ENCODE measurements around the gene ROPN1B. TPM values are rescaled to one million over a fixed set of nuclear protein-coding genes. Genes with fewer than 3 reads are reported as not detected.
"Not testable (repeated sequence)": the region's sequence is repeated elsewhere in the genome, so short reads cannot be mapped to it uniquely, and the experiment has no call there.

The ROPN1B gene
- total RNA-seq, 1 experiment from 2014 or later: not detected

DNA sequence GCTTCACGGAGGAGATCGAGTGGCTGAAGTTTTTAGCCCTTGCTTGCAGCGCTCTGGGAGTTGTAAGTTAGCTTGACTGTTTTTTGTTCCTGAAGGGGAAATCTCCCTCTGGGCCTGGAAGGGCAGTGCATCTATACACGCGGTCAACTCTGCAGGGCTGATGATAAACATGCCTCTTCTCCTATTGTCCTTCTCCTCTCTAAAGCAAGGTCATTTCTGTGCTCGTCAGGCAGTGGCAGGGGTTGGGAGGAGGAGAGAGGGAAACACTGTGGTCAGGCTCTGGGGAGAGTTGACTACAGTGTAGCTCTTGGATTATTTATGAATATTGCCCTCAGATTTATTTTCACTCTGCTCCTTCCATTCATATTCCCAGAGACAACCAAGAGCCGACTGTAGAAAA is 8.1 kb downstream of the ROPN1B start:
- not testable (repeated sequence) for H3K27ac ChIP-seq (ENCODE audit: low read length); H3K27me3 ChIP-seq (ENCODE audit: low read length); H3K9me2 ChIP-seq (replicated peaks; ENCODE audit: insufficient read depth, low read length); H3K79me2 ChIP-seq (ENCODE audit: low read length); H3K36me3 ChIP-seq (ENCODE audit: insufficient read depth, low read length); H3K4me2 ChIP-seq (ENCODE audit: low read depth, low read length, poor library complexity, severe bottlenecking); DNase-seq; H3K9ac ChIP-seq (ENCODE audit: low read length); H3K4me3 ChIP-seq (ENCODE audit: low read length); H3K9me3 ChIP-seq (ENCODE audit: low read length); H4K20me1 ChIP-seq (ENCODE audit: insufficient read depth, low read depth, low read length); H2AFZ ChIP-seq (ENCODE audit: low read length); H3K4me1 ChIP-seq (ENCODE audit: low read length)

GRCh38 chr3:125984951-125985350 is 16.0 kb downstream of the ROPN1B start:
- H3K27me3 ChIP-seq (ENCODE audit: low read length); H3K27ac ChIP-seq (ENCODE audit: low read length); H3K4me3 ChIP-seq (ENCODE audit: low read length); H3K4me2 ChIP-seq (ENCODE audit: low read depth, low read length, poor library complexity, severe bottlenecking); DNase-seq; H2AFZ ChIP-seq (ENCODE audit: low read length); H3K9ac ChIP-seq (ENCODE audit: low read length); H3K9me2 ChIP-seq (replicated peaks; ENCODE audit: insufficient read depth, low read length); H3K9me3 ChIP-seq (ENCODE audit: low read length); H3K4me1 ChIP-seq (ENCODE audit: low read length); H4K20me1 ChIP-seq (ENCODE audit: insufficient read depth, low read depth, low read length); H3K79me2 ChIP-seq (ENCODE audit: low read length); H3K36me3 ChIP-seq (ENCODE audit: insufficient read depth, low read length): not testable (repeated sequence)

- no peaks in the 10 kb centered on the region for H3K36me3 ChIP-seq (ENCODE audit: insufficient read depth, low read length)
- peak overlapping the region; percentile 78 for H3K4me3 ChIP-seq (ENCODE audit: low read length)
- H3K4me2 ChIP-seq (ENCODE audit: low read depth, low read length, poor library complexity, severe bottlenecking): peak overlapping the region; percentile 85
- H2AFZ ChIP-seq (ENCODE audit: low read length): peak overlapping the region; percentile 83
- no peaks in the 10 kb centered on the region for H3K9me3 ChIP-seq (ENCODE audit: low read length)
- DNase-seq: peak; percentile 92
- H3K27me3 ChIP-seq (ENCODE audit: low read length): no peaks in the 10 kb centered on the region
- H3K9ac ChIP-seq (ENCODE audit: low read length): peak overlapping the region; percentile 85
- peak overlapping the region; percentile 24; the same call in 1 of the 2 replicates for H3K27ac ChIP-seq (ENCODE audit: low read length)
- H4K20me1 ChIP-seq (ENCODE audit: insufficient read depth, low read depth, low read length): 0 out of 2 replicates have a peak, but pooled peaks cover 3% of the 10 kb centered on the region
- 0 out of 2 replicates have a peak, but pooled peaks cover 3% of the 10 kb centered on the region for H3K9me2 ChIP-seq (replicated peaks; ENCODE audit: insufficient read depth, low read length)
- no peaks in the 10 kb centered on the region for H3K79me2 ChIP-seq (ENCODE audit: low read length)
- H3K4me1 ChIP-seq (ENCODE audit: low read length): peaks cover 22% of the 10 kb centered on the region
Measured at GRCh38 chr3:125990253-125990970, 21.4 kb downstream of the ROPN1B start.

- DNase-seq; H2AFZ ChIP-seq (ENCODE audit: low read length); H3K9ac ChIP-seq (ENCODE audit: low read length); H3K9me3 ChIP-seq (ENCODE audit: low read length); H3K27ac ChIP-seq (ENCODE audit: low read length); H3K36me3 ChIP-seq (ENCODE audit: insufficient read depth, low read length); H3K9me2 ChIP-seq (replicated peaks; ENCODE audit: insufficient read depth, low read length); H3K4me1 ChIP-seq (ENCODE audit: low read length); H3K4me3 ChIP-seq (ENCODE audit: low read length); H3K27me3 ChIP-seq (ENCODE audit: low read length); H3K79me2 ChIP-seq (ENCODE audit: low read length); H3K4me2 ChIP-seq (ENCODE audit: low read depth, low read length, poor library complexity, severe bottlenecking); H4K20me1 ChIP-seq (ENCODE audit: insufficient read depth, low read depth, low read length): not testable (repeated sequence)
Measured at GRCh38 chr3:125996751-125997150, 27.8 kb downstream of the ROPN1B start.

- Histone ChIP-seq H3K27me3 (ENCODE audit: low read length) (no peaks in the 10 kb centered on the region), H2AFZ (ENCODE audit: low read length) (no peak overlapping the region), H3K27ac (ENCODE audit: low read length) (no peak overlapping the region), H3K4me1 (ENCODE audit: low read length) (no peaks in the 10 kb centered on the region), H3K36me3 (ENCODE audit: insufficient read depth, low read length) (no peaks in the 10 kb centered on the region), H3K9me3 (ENCODE audit: low read length) (no peaks in the 10 kb centered on the region), H3K79me2 (ENCODE audit: low read length) (no peaks in the 10 kb centered on the region), H3K4me3 (ENCODE audit: low read length) (no peak overlapping the region), H4K20me1 (ENCODE audit: insufficient read depth, low read depth, low read length) (no peaks in the 10 kb centered on the region), H3K9me2 (replicated peaks; ENCODE audit: insufficient read depth, low read length) (no peaks in the 10 kb centered on the region), H3K4me2 (ENCODE audit: low read depth, low read length, poor library complexity, severe bottlenecking) (no peak overlapping the region), H3K9ac (ENCODE audit: low read length) (no peak overlapping the region)
- DNase-seq: no peak
Measured at GRCh38 chr3:126002189-126002588, 33.2 kb downstream of the ROPN1B start.

- H2AFZ ChIP-seq (ENCODE audit: low read length): no peak overlapping the region
- no peaks in the 10 kb centered on the region for H4K20me1 ChIP-seq (ENCODE audit: insufficient read depth, low read depth, low read length)
- no peak for DNase-seq
- H3K4me1 ChIP-seq (ENCODE audit: low read length): no peaks in the 10 kb centered on the region
- no peak overlapping the region for H3K27ac ChIP-seq (ENCODE audit: low read length)
- no peaks in the 10 kb centered on the region for H3K27me3 ChIP-seq (ENCODE audit: low read length)
- H3K9me3 ChIP-seq (ENCODE audit: low read length): no peaks in the 10 kb centered on the region
- H3K36me3 ChIP-seq (ENCODE audit: insufficient read depth, low read length): no peaks in the 10 kb centered on the region
- no peak overlapping the region for H3K4me3 ChIP-seq (ENCODE audit: low read length)
- H3K9ac ChIP-seq (ENCODE audit: low read length): no peak overlapping the region
- H3K4me2 ChIP-seq (ENCODE audit: low read depth, low read length, poor library complexity, severe bottlenecking): no peak overlapping the region
- H3K9me2 ChIP-seq (replicated peaks; ENCODE audit: insufficient read depth, low read length): no peaks in the 10 kb centered on the region
- H3K79me2 ChIP-seq (ENCODE audit: low read length): no peaks in the 10 kb centered on the region
Measured at GRCh38 chr3:126003447-126004190, 34.6 kb downstream of the ROPN1B start.

GRCh38 chr3:126004217-126004616 is 35.2 kb downstream of the ROPN1B start:
- Histone ChIP-seq H3K4me1 (ENCODE audit: low read length) (no peaks in the 10 kb centered on the region), H3K9me3 (ENCODE audit: low read length) (no peaks in the 10 kb centered on the region), H4K20me1 (ENCODE audit: insufficient read depth, low read depth, low read length) (no peaks in the 10 kb centered on the region), H2AFZ (ENCODE audit: low read length) (no peak overlapping the region), H3K79me2 (ENCODE audit: low read length) (no peaks in the 10 kb centered on the region), H3K27me3 (ENCODE audit: low read length) (no peaks in the 10 kb centered on the region), H3K27ac (ENCODE audit: low read length) (no peak overlapping the region), H3K36me3 (ENCODE audit: insufficient read depth, low read length) (no peaks in the 10 kb centered on the region), H3K9me2 (replicated peaks; ENCODE audit: insufficient read depth, low read length) (no peaks in the 10 kb centered on the region), H3K4me2 (ENCODE audit: low read depth, low read length, poor library complexity, severe bottlenecking) (no peak overlapping the region), H3K4me3 (ENCODE audit: low read length) (no peak overlapping the region), H3K9ac (ENCODE audit: low read length) (no peak overlapping the region)
- no peak for DNase-seq

GRCh38 chr3:126004692-126005091 is 35.7 kb downstream of the ROPN1B start:
- Histone ChIP-seq H3K27me3 (ENCODE audit: low read length) (no peaks in the 10 kb centered on the region), H4K20me1 (ENCODE audit: insufficient read depth, low read depth, low read length) (no peaks in the 10 kb centered on the region), H3K9me2 (replicated peaks; ENCODE audit: insufficient read depth, low read length) (no peaks in the 10 kb centered on the region), H3K4me1 (ENCODE audit: low read length) (no peaks in the 10 kb centered on the region), H3K36me3 (ENCODE audit: insufficient read depth, low read length) (no peaks in the 10 kb centered on the region), H3K9ac (ENCODE audit: low read length) (no peak overlapping the region), H3K4me2 (ENCODE audit: low read depth, low read length, poor library complexity, severe bottlenecking) (no peak overlapping the region), H3K9me3 (ENCODE audit: low read length) (no peaks in the 10 kb centered on the region), H3K79me2 (ENCODE audit: low read length) (no peaks in the 10 kb centered on the region), H3K4me3 (ENCODE audit: low read length) (no peak overlapping the region), H2AFZ (ENCODE audit: low read length) (no peak overlapping the region), H3K27ac (ENCODE audit: low read length) (no peak overlapping the region)
- no peak for DNase-seq

Measured in Karpas-422 (cell line).